ENCODE measurements around the gene CDH22. TPM values are rescaled to one million over a fixed set of nuclear protein-coding genes. Genes with fewer than 3 reads are reported as not detected.

The CDH22 gene
- total and polyA plus RNA-seq, 2 donors (not counting 1 experiment from before 2014, with no cell fraction given), result not detected

GRCh38 chr20:46240881-46241280 is 67.4 kb downstream of the CDH22 start:
- Histone ChIP-seq H3K27me3 (replicated peaks in 1 of 4; ENCODE audit: control extremely low read depth in 1 of 4, control insufficient read depth in 3 of 4, insufficient read depth in 4 of 4, low read length in 3 of 4) (peaks cover 0 to 25% (median 9%) of the 10 kb centered on the region in 4 experiments), H3K4me3 (ENCODE audit: control extremely low read depth in 1 of 5, extremely low read depth in 1 of 5, insufficient read depth in 1 of 5, low read depth in 2 of 5, low read length in 4 of 5) (no peak overlapping the region), H3K27ac (ENCODE audit: low read length in 2 of 2) (no peak overlapping the region), H4K20me1 (ENCODE audit: control insufficient read depth, insufficient read depth, low read length, poor library complexity, severe bottlenecking) (no peaks in the 10 kb centered on the region), H3K36me3 (replicated peaks in 1 of 2; ENCODE audit: control extremely low read depth in 1 of 2, control insufficient read depth in 1 of 2, extremely low read depth in 1 of 2, insufficient read depth in 2 of 2, low read length in 1 of 2) (no peaks in the 10 kb centered on the region), H3K4me2 (replicated peaks; ENCODE audit: low read depth, low read length, poor library complexity, severe bottlenecking) (no peak overlapping the region), H3K79me2 (ENCODE audit: control insufficient read depth, insufficient read depth, low read length) (no peaks in the 10 kb centered on the region), H3K9me3 (ENCODE audit: control extremely low read depth in 1 of 3, control insufficient read depth in 2 of 3, insufficient read depth in 1 of 3, low read length in 2 of 3) (no peaks in the 10 kb centered on the region), H3K9ac (ENCODE audit: low read length) (no peak overlapping the region), H2AFZ (ENCODE audit: insufficient read depth, low read depth, low read length, poor library complexity, severe bottlenecking) (no peak overlapping the region), H3K4me1 (ENCODE audit: control insufficient read depth in 2 of 2, insufficient read depth in 2 of 2, low read length in 2 of 2) (no peaks in the 10 kb centered on the region)
- 93% methylated on average over 20 of the region's 22 CpGs for WGBS (ENCODE audit: insufficient coverage)
- Mint-ChIP-seq H3K4me3 (no peak overlapping the region), H3K27me3 (peaks cover 37% of the 10 kb centered on the region), H3K4me1 (no peaks in the 10 kb centered on the region), H3K9me3 (ENCODE audit: insufficient read depth) (no peaks in the 10 kb centered on the region), H3K27ac (no peak overlapping the region)
- ChIA-PET POLR2A (no interaction called here), CTCF (no interaction called here)
- intact Hi-C loops (cut with micrococcal nuclease), result no loop called here
- ATAC-seq (ENCODE audit: low read depth) (no peak), DNase-seq (no peak)
- TF ChIP-seq CTCF (IDR thresholded peaks at IDR 0.05), result no peak

GRCh38 chr20:46240065-46240464 is 68.2 kb downstream of the CDH22 start:
- Histone ChIP-seq H3K79me2 (ENCODE audit: control insufficient read depth, insufficient read depth, low read length) (no peaks in the 10 kb centered on the region), H3K27me3 (replicated peaks in 1 of 4; ENCODE audit: control extremely low read depth in 1 of 4, control insufficient read depth in 3 of 4, insufficient read depth in 4 of 4, low read length in 3 of 4) (peaks cover 0 to 17% (median 5%) of the 10 kb centered on the region in 4 experiments), H3K4me1 (ENCODE audit: control insufficient read depth in 2 of 2, insufficient read depth in 2 of 2, low read length in 2 of 2) (no peaks in the 10 kb centered on the region), H4K20me1 (ENCODE audit: control insufficient read depth, insufficient read depth, low read length, poor library complexity, severe bottlenecking) (no peaks in the 10 kb centered on the region), H3K4me2 (replicated peaks; ENCODE audit: low read depth, low read length, poor library complexity, severe bottlenecking) (no peak overlapping the region), H3K27ac (ENCODE audit: low read length in 2 of 2) (no peak overlapping the region), H3K36me3 (replicated peaks in 1 of 2; ENCODE audit: control extremely low read depth in 1 of 2, control insufficient read depth in 1 of 2, extremely low read depth in 1 of 2, insufficient read depth in 2 of 2, low read length in 1 of 2) (no peaks in the 10 kb centered on the region), H2AFZ (ENCODE audit: insufficient read depth, low read depth, low read length, poor library complexity, severe bottlenecking) (no peak overlapping the region), H3K9ac (ENCODE audit: low read length) (no peak overlapping the region), H3K9me3 (ENCODE audit: control extremely low read depth in 1 of 3, control insufficient read depth in 2 of 3, insufficient read depth in 1 of 3, low read length in 2 of 3) (no peaks in the 10 kb centered on the region), H3K4me3 (ENCODE audit: control extremely low read depth in 1 of 5, extremely low read depth in 1 of 5, insufficient read depth in 1 of 5, low read depth in 2 of 5, low read length in 4 of 5) (no peak overlapping the region)
- ChIA-PET CTCF (no interaction called here), POLR2A (no interaction called here)
- no peak for DNase-seq
- WGBS (ENCODE audit: insufficient coverage), result 15% methylated on average over 4 of the region's 4 CpGs
- Mint-ChIP-seq H3K4me3 (no peak overlapping the region), H3K4me1 (no peaks in the 10 kb centered on the region), H3K27me3 (peaks cover 36% of the 10 kb centered on the region), H3K9me3 (ENCODE audit: insufficient read depth) (no peaks in the 10 kb centered on the region), H3K27ac (no peak overlapping the region)
- no peak for TF ChIP-seq EZH2 (IDR thresholded peaks at IDR 0.05; ENCODE audit: borderline replicate concordance, insufficient read depth, low read depth, low read length, poor library complexity, severe bottlenecking)
- TF ChIP-seq CTCF (IDR thresholded peaks at IDR 0.05), result no peak
- ATAC-seq (ENCODE audit: low read depth), result no peak
- intact Hi-C loops (cut with micrococcal nuclease), result no loop called here
